HepG2 (cell line): ENCODE measurements around the gene SIGMAR1. TPM values are rescaled to one million over a fixed set of nuclear protein-coding genes. Genes with fewer than 3 reads are reported as not detected.

Experiments used
- BRF2 ChIP-seq: sonication (generic); formaldehyde crosslinking; IDR thresholded peaks from 2 replicates; pipeline ENCODE4 v1.8.1; 2022; ENCODE audit warnings: mild to moderate bottlenecking, missing genetic modification reagents
- CTCF ChIP-seq: sonication (generic); formaldehyde crosslinking; IDR thresholded peaks from 2 replicates; pipeline ENCODE4 v1.5.0; 2020; ENCODE audit warnings: mild to moderate bottlenecking, missing genetic modification reagents, moderate library complexity
- EEA1 ChIP-seq: sonication (generic); formaldehyde crosslinking; IDR thresholded peaks from 2 replicates; pipeline ENCODE4 v1.5.1; 2020; ENCODE audit warnings: mild to moderate bottlenecking, missing genetic modification reagents, borderline replicate concordance
- ELF3 ChIP-seq: IDR thresholded peaks from 2 replicates; pipeline ENCODE4 v1.6.1; 2016; ENCODE audit warnings: missing genetic modification reagents, missing compliant biosample characterization
- GLI4 ChIP-seq: sonication (generic); formaldehyde crosslinking; IDR thresholded peaks from 2 replicates; pipeline ENCODE4 v1.5.1; 2020; ENCODE audit warnings: missing genetic modification reagents, mild to moderate bottlenecking, moderate library complexity, borderline replicate concordance
- IRF2 ChIP-seq: IDR thresholded peaks from 2 replicates; pipeline ENCODE4 v1.6.1; 2018; ENCODE audit warnings: missing genetic modification reagents, missing compliant biosample characterization
- IRF9 ChIP-seq: sonication (generic); formaldehyde crosslinking; IDR thresholded peaks from 2 replicates; pipeline ENCODE4 v1.8.0; 2022; ENCODE audit warnings: missing genetic modification reagents, mild to moderate bottlenecking, borderline replicate concordance
- NFYB ChIP-seq: sonication (generic); formaldehyde crosslinking; IDR thresholded peaks from 2 replicates; pipeline ENCODE4 v1.4.0; 2020; ENCODE audit warnings: missing genetic modification reagents
- RAD21 ChIP-seq: fragments of 450-650 bp; formaldehyde crosslinking; IDR thresholded peaks from 2 replicates; pipeline ENCODE4 v1.5.0; 2020; ENCODE audit warnings: mild to moderate bottlenecking
- REPIN1 ChIP-seq: sonication (generic); formaldehyde crosslinking; IDR thresholded peaks from 2 replicates; pipeline ENCODE4 v1.8.0; 2022; ENCODE audit warnings: missing genetic modification reagents, low read depth, mild to moderate bottlenecking, borderline replicate concordance
- STAG1 ChIP-seq: sonication (generic); formaldehyde crosslinking; IDR thresholded peaks from 2 replicates; pipeline ENCODE4 v1.4.0; 2020; ENCODE audit warnings: missing genetic modification reagents
- ZNF577 ChIP-seq: sonication (generic); formaldehyde crosslinking; IDR thresholded peaks from 2 replicates; pipeline ENCODE4 v1.4.0; 2020; ENCODE audit warnings: mild to moderate bottlenecking, low read depth, missing genetic modification reagents, borderline replicate concordance
- polyA plus RNA-seq, 8 experiments: library from polyadenylated mRNA; depleted of rRNA in 3 of 8; stranded (reverse) in 7 of 8; unstranded in 1 of 8; fragments of >200 nt; fragmentation: Illumina TruSeq in 4 of 8; extraction: Trizol in 4 of 8; gene quantifications; 2 replicates each; pipeline versions ENCODE4 v1.2.1 to v1.2.3, GENCODE V29; 2011 to 2016; ENCODE audit warnings: low read depth in 4 of 8, missing spikeins in 1 of 8, mixed read lengths in 1 of 8; ENCODE audit not compliant: insufficient read depth in 1 of 8
- total RNA-seq, 5 experiments: library from RNA; depleted of rRNA; stranded (reverse); fragments of >200 nt; fragmentation: Illumina TruSeq; extraction: Trizol; gene quantifications; 2 replicates each; pipeline ENCODE4 v1.2.3, GENCODE V29; 2016; ENCODE audit warnings: low read depth in 1 of 5
- TF ChIP-seq, protein P1 (sequence below): sonication (generic); formaldehyde crosslinking; IDR thresholded peaks from 2 replicates; pipeline ENCODE4 v1.4.0; 2020; ENCODE audit warnings: mild to moderate bottlenecking, missing genetic modification reagents
- TF ChIP-seq, protein P2 (sequence below): sonication (generic); formaldehyde crosslinking; IDR thresholded peaks from 2 replicates; pipeline ENCODE4 v1.4.0; 2020; ENCODE audit warnings: missing genetic modification reagents, borderline replicate concordance
- TF ChIP-seq, protein P3 (sequence below): IDR thresholded peaks from 2 replicates; pipeline ENCODE4 v1.6.1; 2016; ENCODE audit warnings: low read depth, borderline replicate concordance

Gene SIGMAR1
- total and polyA plus RNA-seq, 2 of the 13 experiments (the other 11 are each of a cell fraction or from before 2014, with no cell fraction given) = 38.9 to 60.8 TPM

- peak; percentile 94 for TF ChIP-seq CTCF (CRISPR knock-in tag)
- TF ChIP-seq GLI4 (CRISPR knock-in tag) = no peak
- TF ChIP-seq IRF9 (CRISPR knock-in tag) = 0 out of 2 replicates have a peak, but pooled peaks have one; percentile 40
- no peak for TF ChIP-seq BRF2
- TF ChIP-seq ELF3 (CRISPR knock-in tag) = no peak
- TF ChIP-seq, protein P1, sequence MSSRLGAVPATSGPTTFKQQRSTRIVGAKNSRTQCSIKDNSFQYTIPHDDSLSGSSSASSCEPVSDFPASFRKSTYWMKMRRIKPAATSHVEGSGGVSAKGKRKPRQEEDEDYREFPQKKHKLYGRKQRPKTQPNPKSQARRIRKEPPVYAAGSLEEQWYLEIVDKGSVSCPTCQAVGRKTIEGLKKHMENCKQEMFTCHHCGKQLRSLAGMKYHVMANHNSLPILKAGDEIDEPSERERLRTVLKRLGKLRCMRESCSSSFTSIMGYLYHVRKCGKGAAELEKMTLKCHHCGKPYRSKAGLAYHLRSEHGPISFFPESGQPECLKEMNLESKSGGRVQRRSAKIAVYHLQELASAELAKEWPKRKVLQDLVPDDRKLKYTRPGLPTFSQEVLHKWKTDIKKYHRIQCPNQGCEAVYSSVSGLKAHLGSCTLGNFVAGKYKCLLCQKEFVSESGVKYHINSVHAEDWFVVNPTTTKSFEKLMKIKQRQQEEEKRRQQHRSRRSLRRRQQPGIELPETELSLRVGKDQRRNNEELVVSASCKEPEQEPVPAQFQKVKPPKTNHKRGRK (CRISPR knock-in tag) = no peak
- TF ChIP-seq, protein P2, sequence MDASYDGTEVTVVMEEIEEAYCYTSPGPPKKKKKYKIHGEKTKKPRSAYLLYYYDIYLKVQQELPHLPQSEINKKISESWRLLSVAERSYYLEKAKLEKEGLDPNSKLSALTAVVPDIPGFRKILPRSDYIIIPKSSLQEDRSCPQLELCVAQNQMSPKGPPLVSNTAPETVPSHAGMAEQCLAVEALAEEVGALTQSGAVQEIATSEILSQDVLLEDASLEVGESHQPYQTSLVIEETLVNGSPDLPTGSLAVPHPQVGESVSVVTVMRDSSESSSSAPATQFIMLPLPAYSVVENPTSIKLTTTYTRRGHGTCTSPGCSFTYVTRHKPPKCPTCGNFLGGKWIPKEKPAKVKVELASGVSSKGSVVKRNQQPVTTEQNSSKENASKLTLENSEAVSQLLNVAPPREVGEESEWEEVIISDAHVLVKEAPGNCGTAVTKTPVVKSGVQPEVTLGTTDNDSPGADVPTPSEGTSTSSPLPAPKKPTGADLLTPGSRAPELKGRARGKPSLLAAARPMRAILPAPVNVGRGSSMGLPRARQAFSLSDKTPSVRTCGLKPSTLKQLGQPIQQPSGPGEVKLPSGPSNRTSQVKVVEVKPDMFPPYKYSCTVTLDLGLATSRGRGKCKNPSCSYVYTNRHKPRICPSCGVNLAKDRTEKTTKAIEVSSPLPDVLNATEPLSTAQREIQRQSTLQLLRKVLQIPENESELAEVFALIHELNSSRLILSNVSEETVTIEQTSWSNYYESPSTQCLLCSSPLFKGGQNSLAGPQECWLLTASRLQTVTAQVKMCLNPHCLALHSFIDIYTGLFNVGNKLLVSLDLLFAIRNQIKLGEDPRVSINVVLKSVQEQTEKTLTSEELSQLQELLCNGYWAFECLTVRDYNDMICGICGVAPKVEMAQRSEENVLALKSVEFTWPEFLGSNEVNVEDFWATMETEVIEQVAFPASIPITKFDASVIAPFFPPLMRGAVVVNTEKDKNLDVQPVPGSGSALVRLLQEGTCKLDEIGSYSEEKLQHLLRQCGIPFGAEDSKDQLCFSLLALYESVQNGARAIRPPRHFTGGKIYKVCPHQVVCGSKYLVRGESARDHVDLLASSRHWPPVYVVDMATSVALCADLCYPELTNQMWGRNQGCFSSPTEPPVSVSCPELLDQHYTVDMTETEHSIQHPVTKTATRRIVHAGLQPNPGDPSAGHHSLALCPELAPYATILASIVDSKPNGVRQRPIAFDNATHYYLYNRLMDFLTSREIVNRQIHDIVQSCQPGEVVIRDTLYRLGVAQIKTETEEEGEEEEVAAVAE (CRISPR knock-in tag) = 0 out of 2 replicates have a peak, but pooled peaks have one; percentile 32
- TF ChIP-seq EEA1 = no peak
- peak; percentile 93 for TF ChIP-seq STAG1 (CRISPR knock-in tag)
- peak; percentile 72 for TF ChIP-seq RAD21 (CRISPR knock-in tag)
- no peak for TF ChIP-seq NFYB (CRISPR knock-in tag)
- 0 out of 2 replicates have a peak, but pooled peaks have one; percentile 24 for TF ChIP-seq IRF2 (CRISPR knock-in tag)
- peak; percentile 48; the same call in 1 of the 2 replicates for TF ChIP-seq REPIN1 (CRISPR knock-in tag)
- TF ChIP-seq ZNF577 (CRISPR knock-in tag) = no peak
- TF ChIP-seq, protein P3, sequence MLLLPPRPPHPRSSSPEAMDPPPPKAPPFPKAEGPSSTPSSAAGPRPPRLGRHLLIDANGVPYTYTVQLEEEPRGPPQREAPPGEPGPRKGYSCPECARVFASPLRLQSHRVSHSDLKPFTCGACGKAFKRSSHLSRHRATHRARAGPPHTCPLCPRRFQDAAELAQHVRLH (CRISPR knock-in tag) = 0 out of 2 replicates have a peak, but pooled peaks have one; percentile 65
These were observed 33.9 kb downstream of the SIGMAR1 start (continued) for GRCh38 chr9:34603610-34604231.
